PFSK-1 (cell line): ENCODE measurements around the gene SAMD10.

ENCODE experiments used
- FOXP2 ChIP-seq: optimal IDR thresholded peaks from 2 replicates; pipeline ENCODE3; 2011; ENCODE audit warnings: borderline replicate concordance, control low read depth, inconsistent platforms; ENCODE audit not compliant: insufficient read depth; ENCODE audit errors: extremely low read length, extremely low read depth
- POLR2AphosphoS5 ChIP-seq: IDR thresholded peaks from 2 replicates; pipeline ENCODE4 v1.6.1; 2012; ENCODE audit warnings: low read depth, mild to moderate bottlenecking, control low read depth, low read length, moderate library complexity
- REST ChIP-seq, 2 experiments: IDR thresholded peaks; 2 replicates each; pipeline versions ENCODE4 v1.6.1 to v1.8.0; 2011 to 2012; ENCODE audit warnings: low read depth in 2 of 2, low read length in 2 of 2, control low read depth in 1 of 2, inconsistent platforms in 1 of 2, mild to moderate bottlenecking in 1 of 2, moderate library complexity in 1 of 2; ENCODE audit not compliant: insufficient read depth in 1 of 2
- SIN3A ChIP-seq: IDR thresholded peaks from 2 replicates; pipeline ENCODE4 v1.6.1; 2012; ENCODE audit warnings: mild to moderate bottlenecking, low read length, moderate library complexity, borderline replicate concordance; ENCODE audit not compliant: insufficient read depth
- TAF1 ChIP-seq: IDR thresholded peaks from 2 replicates; pipeline ENCODE4 v1.6.1; 2012; ENCODE audit warnings: low read length, control low read depth, borderline replicate concordance; ENCODE audit not compliant: insufficient read depth

The SAMD10 gene

GRCh38 chr20:64006490-64006889, 27.0 kb upstream of the SAMD10 start:
- TF ChIP-seq TAF1 = no peak
- no peak for TF ChIP-seq REST (IDR thresholded peaks at IDR 0.05; ENCODE audit: insufficient read depth in 1 of 2, low read depth in 2 of 2, low read length in 2 of 2)
- TF ChIP-seq POLR2AphosphoS5 = no peak
- no peak for TF ChIP-seq FOXP2
- no peak for TF ChIP-seq SIN3A

- TF ChIP-seq TAF1 (no peak), POLR2AphosphoS5 (no peak), REST (IDR thresholded peaks at IDR 0.05; ENCODE audit: insufficient read depth in 1 of 2, low read depth in 2 of 2, low read length in 2 of 2) (no peak), SIN3A (no peak), FOXP2 (no peak)
These were observed 26.0 kb upstream of the SAMD10 start for GRCh38 chr20:64005394-64005793.

GRCh38 chr20:64003960-64004725, 24.7 kb upstream of the SAMD10 start:
- TF ChIP-seq SIN3A (no peak), FOXP2 (no peak), POLR2AphosphoS5 (no peak), TAF1 (no peak), REST (IDR thresholded peaks at IDR 0.05; ENCODE audit: insufficient read depth in 1 of 2, low read depth in 2 of 2, low read length in 2 of 2) (no peak)

- no peak for TF ChIP-seq SIN3A
- no peak for TF ChIP-seq REST (IDR thresholded peaks at IDR 0.05; ENCODE audit: insufficient read depth in 1 of 2, low read depth in 2 of 2, low read length in 2 of 2)
- no peak for TF ChIP-seq POLR2AphosphoS5
- TF ChIP-seq TAF1 = no peak
- no peak for TF ChIP-seq FOXP2
These were observed 22.2 kb upstream of the SAMD10 start for GRCh38 chr20:64001607-64002011.
